ENCODE measurements around the gene ARRB1.

- TF ChIP-seq CTCF (IDR thresholded peaks at IDR 0.05) = no peak
- no peak for TF ChIP-seq ZFX (IDR thresholded peaks at IDR 0.05; ENCODE audit: borderline replicate concordance)
Observed at GRCh38 chr11:75236062-75236461, 115.4 kb downstream of the ARRB1 start.

Measured in 22Rv1 (cell line).